Nephron progenitor cell (in vitro differentiated cells): ENCODE measurements around the gene RPS16.
"Not testable (repeated sequence)": the region's sequence is repeated elsewhere in the genome, so short reads cannot be mapped to it uniquely, and the experiment has no call there.

Experiments
- DNase-seq: peaks from one replicate; pipeline ENCODE4 v3.0.0; 2021
- H3K27ac Mint-ChIP-seq: 2 replicates; pipeline ENCODE4 v1.8.0; 2021; ENCODE audit warnings: mild to moderate bottlenecking, moderate library complexity, mixed read lengths
- H3K27me3 Mint-ChIP-seq: 2 replicates; pipeline ENCODE4 v1.8.0; 2021; ENCODE audit warnings: mild to moderate bottlenecking, low read depth, mixed read lengths; ENCODE audit not compliant: poor library complexity
- H3K36me3 Mint-ChIP-seq: 2 replicates; pipeline ENCODE4 v1.8.0; 2021; ENCODE audit warnings: low read depth, mixed read lengths
- H3K4me1 Mint-ChIP-seq: 2 replicates; pipeline ENCODE4 v1.8.0; 2021; ENCODE audit warnings: mixed read lengths
- H3K4me3 Mint-ChIP-seq: 2 replicates; pipeline ENCODE4 v1.8.0; 2021; ENCODE audit warnings: mild to moderate bottlenecking, moderate library complexity, mixed read lengths
- H3K9me3 Mint-ChIP-seq: 2 replicates; pipeline ENCODE4 v1.8.0; 2021; ENCODE audit warnings: mild to moderate bottlenecking, moderate library complexity, mixed read lengths
- CTCF ChIP-seq: fragments of 200-600 bp; sonication (generic); IDR thresholded peaks from 2 replicates; pipeline ENCODE4 v1.5.0; 2021; ENCODE audit warnings: antibody characterized with exemption

The RPS16 gene

GRCh38 chr19:39465956-39466747 is 30.4 kb upstream of the RPS16 start:
- no peak overlapping the region for H3K4me3 Mint-ChIP-seq
- no peaks in the 10 kb centered on the region for H3K4me1 Mint-ChIP-seq
- H3K9me3 Mint-ChIP-seq = no peaks in the 10 kb centered on the region
- H3K27me3 Mint-ChIP-seq = no peaks in the 10 kb centered on the region
- H3K27ac Mint-ChIP-seq = peak overlapping the region; percentile 49
- TF ChIP-seq CTCF = no peak
- no peak for DNase-seq
- H3K36me3 Mint-ChIP-seq = peaks cover 76% of the 10 kb centered on the region

DNA sequence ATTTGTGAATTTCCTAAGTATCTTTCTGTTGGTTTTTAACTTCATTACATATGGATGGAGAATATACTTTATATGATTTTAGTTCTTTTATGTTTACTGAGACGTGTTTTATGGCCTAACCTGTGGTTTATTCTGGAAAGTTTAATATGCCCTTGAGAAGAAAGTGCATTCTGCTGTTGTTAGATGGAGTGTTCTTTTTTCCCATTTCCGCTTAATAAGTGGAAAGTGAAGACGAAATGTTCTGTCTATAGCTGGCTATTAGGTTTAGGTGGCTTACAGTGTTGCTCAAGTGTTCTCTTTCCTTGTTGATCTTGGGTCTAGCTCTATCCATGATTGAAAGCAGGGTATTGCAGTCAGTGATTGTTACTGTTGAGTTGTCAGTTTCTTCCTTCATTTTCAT is 27.7 kb upstream of the RPS16 start:
- DNase-seq = no peak
- Mint-ChIP-seq H3K4me3 (no peak overlapping the region), H3K9me3 (no peaks in the 10 kb centered on the region), H3K27me3 (no peaks in the 10 kb centered on the region), H3K4me1 (no peaks in the 10 kb centered on the region), H3K27ac (peak overlapping the region; percentile 5), H3K36me3 (peaks cover 68% of the 10 kb centered on the region)
- TF ChIP-seq CTCF = no peak

GRCh38 chr19:39451257-39451656 is 15.5 kb upstream of the RPS16 start:
- H3K4me3 Mint-ChIP-seq, DNase-seq, H3K9me3 Mint-ChIP-seq, H3K27me3 Mint-ChIP-seq, H3K27ac Mint-ChIP-seq: not testable (repeated sequence)
- Mint-ChIP-seq H3K4me1 (peaks cover 34% of the 10 kb centered on the region), H3K36me3 (peaks cover 64% of the 10 kb centered on the region)

- Mint-ChIP-seq H3K4me3 (no peak overlapping the region), H3K27ac (no peak overlapping the region), H3K36me3 (peaks cover 61% of the 10 kb centered on the region), H3K27me3 (no peaks in the 10 kb centered on the region), H3K9me3 (no peaks in the 10 kb centered on the region), H3K4me1 (peaks cover 52% of the 10 kb centered on the region)
- TF ChIP-seq CTCF = no peak
- no peak for DNase-seq
These were observed 13.5 kb upstream of the RPS16 start for GRCh38 chr19:39449116-39449797.

DNA sequence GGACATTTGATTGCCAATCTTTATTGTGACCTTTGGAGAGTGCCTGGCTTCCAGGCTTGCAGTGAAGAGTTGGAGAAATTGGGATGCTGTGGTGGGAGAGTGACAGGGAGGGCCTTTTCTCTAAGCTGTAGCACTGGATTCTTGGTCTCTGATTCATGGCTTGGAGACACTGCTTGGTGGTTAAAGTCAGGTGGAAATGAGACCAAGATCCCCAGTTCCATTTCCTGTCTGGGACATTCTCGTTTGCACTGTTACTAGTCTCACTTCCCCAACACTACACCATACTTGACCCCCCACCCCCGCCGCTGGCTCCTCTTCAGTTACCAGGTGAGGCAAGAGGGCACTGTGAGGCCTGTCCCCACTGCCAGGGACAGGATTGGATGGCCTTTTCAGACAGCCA is 12.5 kb upstream of the RPS16 start:
- TF ChIP-seq CTCF = no peak
- peak overlapping the region; percentile 9 for H3K4me3 Mint-ChIP-seq
- no peak for DNase-seq
- peaks cover 52% of the 10 kb centered on the region for H3K36me3 Mint-ChIP-seq
- H3K4me1 Mint-ChIP-seq = peaks cover 52% of the 10 kb centered on the region
- no peaks in the 10 kb centered on the region for H3K27me3 Mint-ChIP-seq
- H3K27ac Mint-ChIP-seq = peak overlapping the region; percentile 79
- H3K9me3 Mint-ChIP-seq = no peaks in the 10 kb centered on the region

DNA sequence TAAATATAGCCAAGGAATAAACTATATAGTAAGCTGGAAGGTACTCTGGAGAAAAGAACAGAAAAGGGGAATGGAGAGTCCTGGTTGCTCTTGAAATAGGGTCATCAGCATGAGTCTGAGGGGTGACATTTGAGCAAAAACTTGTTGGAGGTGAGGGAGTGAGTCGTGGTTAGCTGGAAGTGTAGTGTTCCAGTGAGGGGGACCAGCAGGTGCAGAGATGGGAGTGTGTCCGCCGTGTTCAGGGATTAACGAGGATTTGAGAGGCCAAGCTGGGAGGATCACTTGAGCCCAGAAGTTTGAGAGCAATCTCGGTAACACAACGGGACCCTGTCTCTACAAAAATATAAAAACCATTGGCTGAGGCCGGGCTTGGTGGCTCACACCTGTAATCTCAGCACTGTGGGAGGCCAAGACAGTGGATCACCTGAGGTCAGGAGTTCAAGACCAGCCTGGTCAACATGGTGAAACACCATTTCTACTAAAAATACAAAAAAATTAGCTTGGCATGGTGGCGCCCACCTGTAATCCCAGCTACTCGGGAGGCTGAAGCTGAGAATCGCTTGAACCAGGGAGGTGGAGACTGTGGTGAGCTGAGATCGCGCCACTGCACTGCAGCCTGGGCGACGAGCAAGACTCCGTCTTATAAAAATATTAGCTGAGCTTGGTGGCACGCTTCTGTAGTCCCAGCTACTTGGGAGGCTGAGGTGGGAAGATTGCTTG is 10.8 kb upstream of the RPS16 start:
- DNase-seq = no peak
- Mint-ChIP-seq H3K27me3 (no peaks in the 10 kb centered on the region), H3K36me3 (peaks cover 34% of the 10 kb centered on the region), H3K4me1 (peaks cover 49% of the 10 kb centered on the region), H3K9me3 (no peaks in the 10 kb centered on the region), H3K4me3 (peak overlapping the region; percentile 95), H3K27ac (no peak overlapping the region)
- no peak for TF ChIP-seq CTCF
